Osteoblast (primary cell): Measurements from ENCODE around the gene KRT81. TPM values are rescaled to one million over a fixed set of nuclear protein-coding genes. Genes with fewer than 3 reads are reported as not detected.

ENCODE experiments used
- DNase-seq: peaks from one replicate; pipeline ENCODE4 v3.0.0; 2011; ENCODE audit warnings: low spot score, mixed read lengths; ENCODE audit not compliant: insufficient read length; ENCODE audit errors: missing footprints
- H2AFZ ChIP-seq: 2 replicates; pipeline ENCODE4 v1.6.0; 2011; ENCODE audit warnings: mild to moderate bottlenecking, low read length
- H3K27ac ChIP-seq: 2 replicates; pipeline ENCODE4 v1.5.1; 2011; ENCODE audit warnings: mild to moderate bottlenecking, low read depth, low read length, moderate library complexity
- H3K27me3 ChIP-seq: 2 replicates; pipeline ENCODE4 v1.6.0; 2012; ENCODE audit warnings: mild to moderate bottlenecking, control low read depth, inconsistent platforms, low read length, moderate library complexity; ENCODE audit not compliant: insufficient read depth
- H3K36me3 ChIP-seq: 2 replicates; pipeline ENCODE4 v1.5.1; 2011; ENCODE audit warnings: mild to moderate bottlenecking, low read length, control low read depth, moderate library complexity; ENCODE audit not compliant: insufficient read depth
- H3K4me1 ChIP-seq: 2 replicates; pipeline ENCODE4 v1.5.1; 2011; ENCODE audit warnings: mild to moderate bottlenecking, low read length, control low read depth, moderate library complexity; ENCODE audit not compliant: insufficient read depth
- H3K4me2 ChIP-seq: 2 replicates; pipeline ENCODE4 v1.6.0; 2011; ENCODE audit warnings: mild to moderate bottlenecking, low read length; ENCODE audit not compliant: insufficient read depth
- H3K4me3 ChIP-seq: fragments of 200-600 bp; sonication (generic); 3 replicates; pipeline ENCODE4 v1.5.1; 2012; ENCODE audit warnings: mild to moderate bottlenecking, low read length, inconsistent platforms; ENCODE audit not compliant: insufficient read depth
- H3K79me2 ChIP-seq: 2 replicates; pipeline ENCODE4 v1.6.0; 2012; ENCODE audit warnings: mild to moderate bottlenecking, low read length, control low read depth, inconsistent platforms; ENCODE audit not compliant: insufficient read depth
- H3K9me3 ChIP-seq: 2 replicates; pipeline ENCODE4 v1.5.1; 2011; ENCODE audit warnings: low read depth, low read length, control low read depth
- H4K20me1 ChIP-seq: 2 replicates; pipeline ENCODE4 v1.6.0; 2012; ENCODE audit warnings: mild to moderate bottlenecking, low read length, control low read depth; ENCODE audit not compliant: insufficient read depth
- total RNA-seq: library from RNA; depleted of rRNA; stranded (reverse); fragments of >200 nt; gene quantifications from 2 replicates; pipeline ENCODE4 v1.2.3, GENCODE V29; 2012
- TF ChIP-seq, protein P1 (sequence below): IDR thresholded peaks from 2 replicates; pipeline ENCODE4 v1.5.1; 2011; ENCODE audit warnings: mild to moderate bottlenecking, low read depth, low read length, moderate library complexity; ENCODE audit errors: extremely low read depth

Gene KRT81
- 0.29 TPM in 1 of 2 replicates, not detected in the other for total RNA-seq

DNA sequence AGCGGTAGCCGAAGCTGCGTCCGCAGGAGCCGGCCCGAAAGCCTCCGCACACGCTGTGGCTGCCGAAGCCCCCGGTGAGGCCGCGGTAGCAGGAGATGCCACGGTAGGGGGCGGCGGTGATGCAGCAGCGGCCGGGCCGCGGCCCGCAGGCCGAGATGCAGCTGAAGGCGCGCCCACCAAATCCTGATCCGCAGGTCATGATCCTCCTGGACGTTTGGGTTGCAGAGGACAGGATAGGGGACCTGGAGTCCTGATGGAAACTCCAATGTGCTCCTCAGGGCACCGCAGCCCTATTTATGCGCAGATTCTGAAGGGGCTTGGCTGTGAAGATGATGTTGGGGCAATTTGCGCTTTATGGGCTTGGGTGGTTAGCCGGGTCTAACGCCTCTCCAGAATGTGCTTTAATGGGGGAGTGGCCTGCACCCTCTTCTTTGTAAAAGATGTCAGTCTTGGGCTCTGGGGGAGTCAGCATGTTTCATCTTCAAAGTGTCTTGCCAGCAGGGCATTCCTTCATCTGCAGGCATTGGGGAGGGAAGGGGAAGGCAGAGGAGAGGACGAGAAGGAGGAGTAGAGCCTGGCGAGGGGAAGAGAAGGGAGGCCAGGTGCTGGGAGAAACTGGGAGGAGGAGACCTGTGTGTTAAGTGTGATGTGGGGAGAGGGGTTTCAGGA lies at the start of gene KRT81:
TSS of gene KRT81 (minus strand) at position 268 of the 669 bp plus-strand sequence. CDS start at position 199, 69 bp downstream.
- TF ChIP-seq, protein P1, sequence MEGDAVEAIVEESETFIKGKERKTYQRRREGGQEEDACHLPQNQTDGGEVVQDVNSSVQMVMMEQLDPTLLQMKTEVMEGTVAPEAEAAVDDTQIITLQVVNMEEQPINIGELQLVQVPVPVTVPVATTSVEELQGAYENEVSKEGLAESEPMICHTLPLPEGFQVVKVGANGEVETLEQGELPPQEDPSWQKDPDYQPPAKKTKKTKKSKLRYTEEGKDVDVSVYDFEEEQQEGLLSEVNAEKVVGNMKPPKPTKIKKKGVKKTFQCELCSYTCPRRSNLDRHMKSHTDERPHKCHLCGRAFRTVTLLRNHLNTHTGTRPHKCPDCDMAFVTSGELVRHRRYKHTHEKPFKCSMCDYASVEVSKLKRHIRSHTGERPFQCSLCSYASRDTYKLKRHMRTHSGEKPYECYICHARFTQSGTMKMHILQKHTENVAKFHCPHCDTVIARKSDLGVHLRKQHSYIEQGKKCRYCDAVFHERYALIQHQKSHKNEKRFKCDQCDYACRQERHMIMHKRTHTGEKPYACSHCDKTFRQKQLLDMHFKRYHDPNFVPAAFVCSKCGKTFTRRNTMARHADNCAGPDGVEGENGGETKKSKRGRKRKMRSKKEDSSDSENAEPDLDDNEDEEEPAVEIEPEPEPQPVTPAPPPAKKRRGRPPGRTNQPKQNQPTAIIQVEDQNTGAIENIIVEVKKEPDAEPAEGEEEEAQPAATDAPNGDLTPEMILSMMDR, result no peak
- peaks cover 4% of the 10 kb centered on the region for H3K4me1 ChIP-seq
- H4K20me1 ChIP-seq, result no peaks in the 10 kb centered on the region
- H3K4me3 ChIP-seq, result no peak within 1 kb of the TSS
- no peaks in the 10 kb centered on the region for H3K27me3 ChIP-seq
- no peak within 1 kb of the TSS for H2AFZ ChIP-seq
- H3K9me3 ChIP-seq, result no peaks in the 10 kb centered on the region
- no peaks in the 10 kb centered on the region for H3K79me2 ChIP-seq
- H3K27ac ChIP-seq, result no peak within 1 kb of the TSS
- H3K36me3 ChIP-seq, result no peaks in the 10 kb centered on the region
- DNase-seq, result no peak
- H3K4me2 ChIP-seq, result no peak within 1 kb of the TSS

DNA sequence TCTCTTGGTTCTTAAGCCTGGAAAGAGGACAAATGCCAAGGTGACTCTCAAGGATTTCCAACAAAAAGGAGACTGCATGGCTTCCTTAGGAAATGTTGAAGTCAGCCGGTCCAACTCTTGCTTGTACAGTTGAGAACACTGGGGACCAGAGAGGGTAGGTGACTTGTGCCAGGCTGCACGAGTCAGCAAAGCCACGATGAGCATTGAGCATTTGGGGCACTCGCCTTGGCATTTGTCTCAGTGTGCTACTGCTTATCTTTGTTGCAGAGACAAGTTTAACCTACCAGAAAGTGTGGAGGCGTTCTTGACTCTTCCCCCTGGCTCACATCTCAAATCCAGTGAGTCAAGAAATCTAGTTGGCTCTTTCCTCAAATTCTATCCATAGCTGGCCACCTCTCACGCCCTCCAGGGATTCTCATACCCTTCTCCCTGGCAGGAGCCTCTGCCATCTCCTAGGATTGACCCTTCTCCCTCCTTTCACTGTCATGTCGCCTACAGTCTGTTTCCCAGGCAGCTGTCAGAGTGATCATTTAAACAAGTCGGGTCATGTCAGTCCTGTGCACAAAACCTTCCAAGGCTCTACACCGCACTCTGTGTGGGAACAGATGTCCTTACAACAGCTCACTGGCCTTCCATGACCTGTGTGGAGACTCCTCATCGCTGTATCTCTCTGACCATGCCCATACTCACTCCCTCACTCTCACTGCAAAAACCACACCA lies 47.1 kb upstream of the KRT81 start:
- Histone ChIP-seq H3K79me2 (no peaks in the 10 kb centered on the region), H3K27me3 (peaks cover 41% of the 10 kb centered on the region)

DNA sequence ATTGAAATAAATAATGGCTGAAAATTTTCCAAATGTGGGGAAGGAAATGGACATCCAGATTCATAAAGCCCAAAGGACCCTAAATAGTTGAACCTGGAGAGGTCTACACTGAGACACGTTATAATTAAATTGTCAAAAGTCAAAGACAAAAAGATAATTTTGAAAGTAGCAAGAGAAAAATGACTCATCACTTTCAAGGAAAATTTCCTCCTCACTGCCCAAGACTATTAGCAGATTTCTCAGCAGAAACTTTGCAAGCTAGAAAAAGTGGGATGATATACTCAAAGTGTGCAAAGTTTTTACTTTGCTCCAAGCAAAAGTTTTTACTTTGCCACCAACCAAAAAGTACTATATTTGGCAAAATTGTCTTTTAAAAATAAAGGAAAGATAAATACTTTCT lies 45.7 kb upstream of the KRT81 start:
- H3K9me3 ChIP-seq, result peaks cover 3% of the 10 kb centered on the region
- H3K4me3 ChIP-seq, result no peak overlapping the region
- H2AFZ ChIP-seq, result no peak overlapping the region
- H4K20me1 ChIP-seq, result no peaks in the 10 kb centered on the region
- H3K4me2 ChIP-seq, result no peak overlapping the region
- no peaks in the 10 kb centered on the region for H3K4me1 ChIP-seq
- no peaks in the 10 kb centered on the region for H3K79me2 ChIP-seq
- no peaks in the 10 kb centered on the region for H3K36me3 ChIP-seq
- H3K27me3 ChIP-seq, result peaks cover 32% of the 10 kb centered on the region
- TF ChIP-seq, protein P1, result no peak
- H3K27ac ChIP-seq, result no peak overlapping the region
- peak; percentile 23 for DNase-seq

More for the DNA sequence above, 47.1 kb upstream of the KRT81 start:
- H3K4me2 ChIP-seq, result no peak overlapping the region
- H3K9me3 ChIP-seq, result peaks cover 3% of the 10 kb centered on the region
- no peak overlapping the region for H3K27ac ChIP-seq
- TF ChIP-seq, protein P1, result no peak
- H3K4me1 ChIP-seq, result no peaks in the 10 kb centered on the region
- no peaks in the 10 kb centered on the region for H3K36me3 ChIP-seq
- H3K4me3 ChIP-seq, result no peak overlapping the region
- no peaks in the 10 kb centered on the region for H4K20me1 ChIP-seq
- DNase-seq, result peak; percentile 50
- H2AFZ ChIP-seq, result no peak overlapping the region

DNA sequence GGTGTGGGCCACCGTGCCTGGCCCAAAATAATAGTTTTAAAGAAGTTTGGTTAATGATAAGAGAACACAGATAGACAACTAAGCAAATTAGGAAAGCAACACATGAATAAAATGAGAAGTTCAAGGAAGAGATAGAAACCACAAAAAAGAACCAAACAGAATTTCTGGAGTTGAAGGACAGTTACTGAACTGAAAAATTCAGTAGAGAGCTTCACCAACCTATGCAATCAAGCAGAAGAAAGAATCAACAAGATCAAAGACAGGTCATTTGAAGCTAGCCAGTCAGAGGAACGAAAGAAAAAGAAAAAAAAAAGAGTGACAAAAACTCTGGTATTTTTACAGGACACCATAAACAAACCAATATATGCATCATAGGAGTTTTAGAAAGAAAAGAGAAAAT lies 45.3 kb upstream of the KRT81 start:
- Histone ChIP-seq H3K4me1 (no peaks in the 10 kb centered on the region), H2AFZ (no peak overlapping the region), H3K4me3 (no peak overlapping the region), H3K4me2 (no peak overlapping the region), H3K27ac (no peak overlapping the region), H4K20me1 (no peaks in the 10 kb centered on the region), H3K79me2 (no peaks in the 10 kb centered on the region), H3K9me3 (peaks cover 3% of the 10 kb centered on the region), H3K27me3 (peaks cover 27% of the 10 kb centered on the region), H3K36me3 (no peaks in the 10 kb centered on the region)
- TF ChIP-seq, protein P1, result no peak
- DNase-seq, result no peak
